OCI-M2 (cell line): Measurements from ENCODE around the gene ANO3.

ENCODE experiments used
- DNase-seq: peaks from one replicate; lab custom pipeline; 2025; ENCODE audit not compliant: unreplicated experiment; lab: John Stamatoyannopoulos, UW

ANO3 gene

GRCh38 chr11:26483108-26483507 is 151.2 kb downstream of the ANO3 start:
- no peak for DNase-seq

GRCh38 chr11:26490546-26490945 is 158.6 kb downstream of the ANO3 start:
- DNase-seq: no peak

- no peak for DNase-seq
Observed at GRCh38 chr11:26493616-26494015, 161.7 kb downstream of the ANO3 start.

GRCh38 chr11:26507229-26507628 is 175.3 kb downstream of the ANO3 start:
- DNase-seq: no peak

GRCh38 chr11:26510164-26510563 is 178.2 kb downstream of the ANO3 start:
- DNase-seq: no peak

GRCh38 chr11:26510756-26511155 is 178.8 kb downstream of the ANO3 start:
- DNase-seq: no peak

GRCh38 chr11:26512196-26512595 is 180.3 kb downstream of the ANO3 start:
- no peak for DNase-seq

GRCh38 chr11:26519469-26519868 is 187.5 kb downstream of the ANO3 start:
- DNase-seq: no peak

- DNase-seq: no peak
Observed at GRCh38 chr11:26522912-26523610, 191.1 kb downstream of the ANO3 start.

GRCh38 chr11:26527685-26528084 is 195.8 kb downstream of the ANO3 start:
- no peak for DNase-seq

GRCh38 chr11:26537341-26537740 is 205.4 kb downstream of the ANO3 start:
- DNase-seq: no peak

GRCh38 chr11:26539517-26539916 is 207.6 kb downstream of the ANO3 start:
- no peak for DNase-seq

- no peak for DNase-seq
Observed at GRCh38 chr11:26541870-26542269, 209.9 kb downstream of the ANO3 start.

- DNase-seq: no peak
Observed at GRCh38 chr11:26549176-26549575, 217.2 kb downstream of the ANO3 start.

- no peak for DNase-seq
Observed at GRCh38 chr11:26550022-26550421, 218.1 kb downstream of the ANO3 start.

- DNase-seq: no peak
Observed at GRCh38 chr11:26551186-26551801, 219.4 kb downstream of the ANO3 start.

- no peak for DNase-seq
Observed at GRCh38 chr11:26553182-26553581, 221.3 kb downstream of the ANO3 start.

GRCh38 chr11:26554455-26554854 is 222.5 kb downstream of the ANO3 start:
- DNase-seq: no peak

GRCh38 chr11:26556582-26556981 is 224.7 kb downstream of the ANO3 start:
- no peak for DNase-seq

GRCh38 chr11:26557666-26558065 is 225.7 kb downstream of the ANO3 start:
- no peak for DNase-seq

- no peak for DNase-seq
Observed at GRCh38 chr11:26558190-26558589, 226.3 kb downstream of the ANO3 start.

GRCh38 chr11:26569646-26570045 is 237.7 kb downstream of the ANO3 start:
- DNase-seq: no peak
